GM18499 (cell line): ENCODE results near the gene CLK4.

Experiments
- ATAC-seq: cut with Tn5 transposase; IDR thresholded peaks from one replicate; pipeline ENCODE4 v1.9.1; 2021; ENCODE audit warnings: moderate number of reproducible peaks; ENCODE audit not compliant: insufficient read depth, unreplicated experiment

The CLK4 gene

GRCh38 chr5:178640331-178641045 is 13.6 kb upstream of the CLK4 start:
- ATAC-seq: no peak

GRCh38 chr5:178637356-178638074 is 10.7 kb upstream of the CLK4 start:
- ATAC-seq: no peak

GRCh38 chr5:178632285-178632684 is 5.4 kb upstream of the CLK4 start:
- ATAC-seq: no peak

GRCh38 chr5:178630951-178631350 is 4.1 kb upstream of the CLK4 start:
- no peak for ATAC-seq

GRCh38 chr5:178630475-178630930 is 3.7 kb upstream of the CLK4 start:
- ATAC-seq: no peak

GRCh38 chr5:178627259-178627598 is 379 bp upstream of the CLK4 start:
- ATAC-seq: no peak

- peak; percentile 11 for ATAC-seq
Measured at GRCh38 chr5:178625679-178626483, 969 bp downstream of the CLK4 start.

GRCh38 chr5:178624631-178625546 is 2.0 kb downstream of the CLK4 start:
- no peak for ATAC-seq

GRCh38 chr5:178622679-178623247 is 4.1 kb downstream of the CLK4 start:
- ATAC-seq: no peak

GRCh38 chr5:178619390-178619789 is 7.5 kb downstream of the CLK4 start:
- ATAC-seq: no peak

GRCh38 chr5:178612299-178612698 is 14.6 kb downstream of the CLK4 start:
- no peak for ATAC-seq

GRCh38 chr5:178606269-178606668 is 20.6 kb downstream of the CLK4 start:
- no peak for ATAC-seq

GRCh38 chr5:178605788-178606187 is 21.1 kb downstream of the CLK4 start:
- no peak for ATAC-seq

GRCh38 chr5:178602752-178603151 is 24.1 kb downstream of the CLK4 start:
- no peak for ATAC-seq

- ATAC-seq: no peak
Measured at GRCh38 chr5:178595750-178596149, 31.1 kb downstream of the CLK4 start.

GRCh38 chr5:178595150-178595549 is 31.7 kb downstream of the CLK4 start:
- ATAC-seq: no peak

GRCh38 chr5:178590924-178591423 is 35.9 kb downstream of the CLK4 start:
- ATAC-seq: no peak

GRCh38 chr5:178590141-178590923 is 36.5 kb downstream of the CLK4 start, which contains the start of gene COL23A1:
TSS of gene COL23A1 (minus strand) at chr5:178590393.
- ATAC-seq: no peak
